GM23338 (cell line): ENCODE results near the gene XG. TPM values are rescaled to one million over a fixed set of nuclear protein-coding genes. Genes with fewer than 3 reads are reported as not detected.

ENCODE experiments used
- ATAC-seq: fragments of 200-7000 bp; cut with Tn5 transposase; 3 replicates; pipeline ENCODE4 v1.9.1; 2020
- DNase-seq: peaks from one replicate; pipeline ENCODE4 v3.0.0-alpha.2; 2015; ENCODE audit warnings: low spot score
- H2AFZ ChIP-seq: fragments of 200-600 bp; sonication (generic); 2 replicates; pipeline ENCODE4 v1.8.0; 2016; ENCODE audit warnings: antibody characterized with exemption, mild to moderate bottlenecking, moderate library complexity
- H3F3A ChIP-seq: fragments of 200-600 bp; sonication (generic); replicated peaks from 2 replicates; pipeline ENCODE4 v1.8.0; 2017; ENCODE audit warnings: antibody characterized with exemption, mixed run types, low read depth
- H3K27ac ChIP-seq: fragments of 200-600 bp; sonication (generic); 2 replicates; pipeline ENCODE4 v1.6.1; 2016; ENCODE audit warnings: low read depth
- H3K27me3 ChIP-seq: fragments of 200-600 bp; sonication (generic); 2 replicates; pipeline ENCODE4 v1.8.0; 2016; ENCODE audit warnings: mild to moderate bottlenecking, mixed run types, moderate library complexity; ENCODE audit not compliant: insufficient read depth
- H3K36me3 ChIP-seq: fragments of 200-600 bp; sonication (generic); 2 replicates; pipeline ENCODE4 v1.8.0; 2016; ENCODE audit warnings: mild to moderate bottlenecking; ENCODE audit not compliant: insufficient read depth
- H3K4me1 ChIP-seq: fragments of 200-600 bp; sonication (generic); 2 replicates; pipeline ENCODE4 v1.8.0; 2016; ENCODE audit warnings: mild to moderate bottlenecking, moderate library complexity; ENCODE audit not compliant: insufficient read depth
- H3K4me2 ChIP-seq: fragments of 200-600 bp; sonication (generic); 2 replicates; pipeline ENCODE4 v1.7.1; 2017; ENCODE audit warnings: mixed run types
- H3K4me3 ChIP-seq: fragments of 200-600 bp; sonication (generic); 2 replicates; pipeline ENCODE4 v1.6.1; 2016; ENCODE audit warnings: mixed run types
- H3K79me2 ChIP-seq: fragments of 200-600 bp; sonication (generic); replicated peaks from 2 replicates; pipeline ENCODE4 v1.8.0; 2017; ENCODE audit warnings: mild to moderate bottlenecking; ENCODE audit not compliant: insufficient read depth
- H3K9me2 ChIP-seq: fragments of 200-600 bp; sonication (generic); 2 replicates; pipeline ENCODE4 v1.8.0; 2017; ENCODE audit not compliant: insufficient read depth
- H4K20me1 ChIP-seq: fragments of 200-600 bp; sonication (generic); replicated peaks from 2 replicates; pipeline ENCODE4 v1.8.0; 2017; ENCODE audit warnings: mild to moderate bottlenecking; ENCODE audit not compliant: insufficient read depth
- H3K27ac Mint-ChIP-seq: 2 replicates; pipeline ENCODE4 v1.8.0; 2020; ENCODE audit warnings: inconsistent platforms, mild to moderate bottlenecking, moderate library complexity, mixed read lengths
- H3K27me3 Mint-ChIP-seq: 3 replicates; pipeline ENCODE4 v1.8.0; 2022; ENCODE audit warnings: low read depth, mild to moderate bottlenecking, moderate library complexity, mixed read lengths, inconsistent platforms; ENCODE audit not compliant: insufficient read depth, poor library complexity
- H3K36me3 Mint-ChIP-seq: 3 replicates; pipeline ENCODE4 v1.8.0; 2021; ENCODE audit warnings: low read depth, mild to moderate bottlenecking, inconsistent platforms, moderate library complexity, mixed read lengths
- H3K4me1 Mint-ChIP-seq: 3 replicates; pipeline ENCODE4 v1.8.0; 2020; ENCODE audit warnings: mild to moderate bottlenecking, inconsistent platforms, mixed read lengths
- H3K4me3 Mint-ChIP-seq: 3 replicates; pipeline ENCODE4 v1.8.0; 2021; ENCODE audit warnings: moderate library complexity, mild to moderate bottlenecking, inconsistent platforms, mixed read lengths
- H3K9me3 Mint-ChIP-seq: 3 replicates; pipeline ENCODE4 v1.8.0; 2020; ENCODE audit warnings: moderate library complexity, mild to moderate bottlenecking, inconsistent platforms, mixed read lengths
- CREB1 ChIP-seq: fragments of 250-450 bp; sonication (Bioruptor Pico); IDR thresholded peaks from 2 replicates; pipeline ENCODE4 v1.5.0; 2020; ENCODE audit warnings: low read depth, mild to moderate bottlenecking, moderate library complexity
- ETS1 ChIP-seq: IDR thresholded peaks from 2 replicates; pipeline ENCODE4 v1.6.1; 2016; ENCODE audit warnings: antibody characterized with exemption
- EZH2 ChIP-seq: fragments of 200-600 bp; sonication (generic); IDR thresholded peaks from one replicate; pipeline ENCODE4 v1.8.0; 2017; ENCODE audit warnings: antibody characterized with exemption, mild to moderate bottlenecking, low read depth; ENCODE audit not compliant: unreplicated experiment
- EZH2phosphoT487 ChIP-seq: fragments of 200-600 bp; sonication (generic); IDR thresholded peaks from one replicate; pipeline ENCODE4 v1.8.1; 2018; ENCODE audit warnings: antibody characterized with exemption; ENCODE audit not compliant: unreplicated experiment
- JUNB ChIP-seq: IDR thresholded peaks from one replicate; pipeline ENCODE4 v1.6.1; 2016; ENCODE audit warnings: antibody characterized with exemption; ENCODE audit not compliant: unreplicated experiment
- NANOG ChIP-seq: IDR thresholded peaks from 2 replicates; pipeline ENCODE4 v1.6.1; 2016; ENCODE audit warnings: antibody characterized with exemption, borderline replicate concordance
- POLR2AphosphoS5 ChIP-seq: IDR thresholded peaks from 2 replicates; pipeline ENCODE4 v1.6.1; 2016; ENCODE audit warnings: antibody characterized with exemption, low read depth
- REST ChIP-seq: IDR thresholded peaks from one replicate; pipeline ENCODE4 v1.6.1; 2018; ENCODE audit warnings: antibody characterized with exemption; ENCODE audit not compliant: unreplicated experiment
- STAT1 ChIP-seq: IDR thresholded peaks from one replicate; pipeline ENCODE4 v1.6.1; 2016; ENCODE audit warnings: antibody characterized with exemption; ENCODE audit not compliant: unreplicated experiment
- ZNF462 ChIP-seq: fragments of 250-450 bp; sonication (Bioruptor Pico); IDR thresholded peaks from 2 replicates; pipeline ENCODE4 v1.5.0; 2020; ENCODE audit warnings: mild to moderate bottlenecking, moderate library complexity
- polyA plus RNA-seq: library from polyadenylated mRNA; unstranded; fragments of >200 nt; fragmentation: Nextera tagmentation; extraction: Ambion mirVana; gene quantifications from 2 replicates; pipeline ENCODE4 v1.2.1, GENCODE V29; 2016
- total RNA-seq: library from RNA; depleted of rRNA; stranded (reverse); fragments of >200 nt; shearing (Covaris generic); gene quantifications from 2 replicates; pipeline ENCODE4 v1.2.3, GENCODE V29; 2014

The XG gene
- total and polyA plus RNA-seq, 2 experiments from 2014 or later: 0.28 to 0.60 TPM

- TF ChIP-seq REST (no peak), JUNB (no peak), EZH2phosphoT487 (no peak), ETS1 (no peak), POLR2AphosphoS5 (no peak), EZH2 (no peak)
These were observed 3.5 kb upstream of the XG start (continued) for GRCh38 chrX:2748171-2748814.

- no peaks in the 10 kb centered on the region for H4K20me1 ChIP-seq
- no peaks in the 10 kb centered on the region for H3K4me1 Mint-ChIP-seq
- TF ChIP-seq POLR2AphosphoS5 (no peak), JUNB (no peak), NANOG (no peak), ETS1 (no peak), ZNF462 (CRISPR knock-in tag) (no peak), CREB1 (no peak), STAT1 (no peak)
These were observed 3.0 kb upstream of the XG start for GRCh38 chrX:2748815-2749188.

More at GRCh38 chrX:2748815-2749188, 3.0 kb upstream of the XG start:
- H3K27me3 ChIP-seq: no peaks in the 10 kb centered on the region
- H2AFZ ChIP-seq: no peak overlapping the region
- Mint-ChIP-seq H3K4me3 (no peak overlapping the region), H3K27me3 (peaks cover 3% of the 10 kb centered on the region), H3K36me3 (no peaks in the 10 kb centered on the region), H3K9me3 (peaks cover 3% of the 10 kb centered on the region), H3K27ac (no peak overlapping the region)
- DNase-seq (no peak), ATAC-seq (no peak)
- 0 out of 2 replicates have a peak, but pooled peaks cover 2% of the 10 kb centered on the region for H3F3A ChIP-seq
- H3K4me2 ChIP-seq: no peak overlapping the region
- no peak overlapping the region for H3K4me3 ChIP-seq
- no peak overlapping the region for H3K27ac ChIP-seq
- H3K9me2 ChIP-seq: no peaks in the 10 kb centered on the region
- H3K36me3 ChIP-seq: no peaks in the 10 kb centered on the region
- no peaks in the 10 kb centered on the region for H3K79me2 ChIP-seq
- H3K4me1 ChIP-seq: no peaks in the 10 kb centered on the region
